HEK293 (cell line): ENCODE measurements around the gene WDR35.

Experiments
- ZBTB8A ChIP-seq: fragments of 450-650 bp; formaldehyde crosslinking; IDR thresholded peaks from 2 replicates; pipeline ENCODE4 v1.5.1; 2016; ENCODE audit warnings: missing biosample characterization, missing genetic modification characterization
- ZNF626 ChIP-seq: fragments of 450-650 bp; sonication (Bioruptor Pico); formaldehyde crosslinking; IDR thresholded peaks from 2 replicates; pipeline ENCODE4 v1.5.1; 2018; ENCODE audit warnings: missing biosample characterization, missing genetic modification characterization, inconsistent platforms
- TF ChIP-seq, protein P1 (sequence below): fragments of 450-650 bp; formaldehyde crosslinking; IDR thresholded peaks from 2 replicates; pipeline ENCODE4 v1.5.1; 2016; ENCODE audit warnings: missing biosample characterization, missing genetic modification characterization
- TF ChIP-seq, protein P2 (sequence below): fragments of 450-650 bp; formaldehyde crosslinking; IDR thresholded peaks from 2 replicates; pipeline ENCODE4 v1.5.1; 2016; ENCODE audit warnings: missing biosample characterization, missing genetic modification characterization
- TF ChIP-seq, protein P3 (sequence below): fragments of 450-650 bp; formaldehyde crosslinking; IDR thresholded peaks from 2 replicates; pipeline ENCODE4 v1.5.1; 2017; ENCODE audit warnings: missing biosample characterization, missing genetic modification characterization

DNA sequence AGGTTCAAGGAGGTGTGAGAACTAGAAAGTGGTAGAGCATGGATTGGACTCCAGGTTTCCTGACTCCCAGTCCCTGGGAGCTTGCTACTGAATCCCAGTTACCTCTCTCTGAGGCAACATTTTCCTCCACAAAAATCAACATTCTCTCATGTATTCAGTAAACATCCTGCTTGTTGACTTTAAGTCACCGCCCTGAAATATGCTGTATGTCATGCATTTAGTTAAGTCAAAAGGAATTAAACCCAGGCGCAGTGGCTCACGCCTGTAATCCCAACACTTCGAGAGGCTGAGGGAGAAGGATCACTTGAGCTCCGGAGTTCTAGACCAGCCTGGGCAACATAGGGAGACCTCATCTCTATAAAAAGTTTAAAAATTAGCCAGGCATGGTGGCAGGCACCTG is 18.8 kb upstream of the WDR35 start:
- TF ChIP-seq ZBTB8A (tag by site-specific recombination): no peak
- TF ChIP-seq, protein P1, sequence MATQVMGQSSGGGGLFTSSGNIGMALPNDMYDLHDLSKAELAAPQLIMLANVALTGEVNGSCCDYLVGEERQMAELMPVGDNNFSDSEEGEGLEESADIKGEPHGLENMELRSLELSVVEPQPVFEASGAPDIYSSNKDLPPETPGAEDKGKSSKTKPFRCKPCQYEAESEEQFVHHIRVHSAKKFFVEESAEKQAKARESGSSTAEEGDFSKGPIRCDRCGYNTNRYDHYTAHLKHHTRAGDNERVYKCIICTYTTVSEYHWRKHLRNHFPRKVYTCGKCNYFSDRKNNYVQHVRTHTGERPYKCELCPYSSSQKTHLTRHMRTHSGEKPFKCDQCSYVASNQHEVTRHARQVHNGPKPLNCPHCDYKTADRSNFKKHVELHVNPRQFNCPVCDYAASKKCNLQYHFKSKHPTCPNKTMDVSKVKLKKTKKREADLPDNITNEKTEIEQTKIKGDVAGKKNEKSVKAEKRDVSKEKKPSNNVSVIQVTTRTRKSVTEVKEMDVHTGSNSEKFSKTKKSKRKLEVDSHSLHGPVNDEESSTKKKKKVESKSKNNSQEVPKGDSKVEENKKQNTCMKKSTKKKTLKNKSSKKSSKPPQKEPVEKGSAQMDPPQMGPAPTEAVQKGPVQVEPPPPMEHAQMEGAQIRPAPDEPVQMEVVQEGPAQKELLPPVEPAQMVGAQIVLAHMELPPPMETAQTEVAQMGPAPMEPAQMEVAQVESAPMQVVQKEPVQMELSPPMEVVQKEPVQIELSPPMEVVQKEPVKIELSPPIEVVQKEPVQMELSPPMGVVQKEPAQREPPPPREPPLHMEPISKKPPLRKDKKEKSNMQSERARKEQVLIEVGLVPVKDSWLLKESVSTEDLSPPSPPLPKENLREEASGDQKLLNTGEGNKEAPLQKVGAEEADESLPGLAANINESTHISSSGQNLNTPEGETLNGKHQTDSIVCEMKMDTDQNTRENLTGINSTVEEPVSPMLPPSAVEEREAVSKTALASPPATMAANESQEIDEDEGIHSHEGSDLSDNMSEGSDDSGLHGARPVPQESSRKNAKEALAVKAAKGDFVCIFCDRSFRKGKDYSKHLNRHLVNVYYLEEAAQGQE (tag by site-specific recombination): no peak
- TF ChIP-seq, protein P2, sequence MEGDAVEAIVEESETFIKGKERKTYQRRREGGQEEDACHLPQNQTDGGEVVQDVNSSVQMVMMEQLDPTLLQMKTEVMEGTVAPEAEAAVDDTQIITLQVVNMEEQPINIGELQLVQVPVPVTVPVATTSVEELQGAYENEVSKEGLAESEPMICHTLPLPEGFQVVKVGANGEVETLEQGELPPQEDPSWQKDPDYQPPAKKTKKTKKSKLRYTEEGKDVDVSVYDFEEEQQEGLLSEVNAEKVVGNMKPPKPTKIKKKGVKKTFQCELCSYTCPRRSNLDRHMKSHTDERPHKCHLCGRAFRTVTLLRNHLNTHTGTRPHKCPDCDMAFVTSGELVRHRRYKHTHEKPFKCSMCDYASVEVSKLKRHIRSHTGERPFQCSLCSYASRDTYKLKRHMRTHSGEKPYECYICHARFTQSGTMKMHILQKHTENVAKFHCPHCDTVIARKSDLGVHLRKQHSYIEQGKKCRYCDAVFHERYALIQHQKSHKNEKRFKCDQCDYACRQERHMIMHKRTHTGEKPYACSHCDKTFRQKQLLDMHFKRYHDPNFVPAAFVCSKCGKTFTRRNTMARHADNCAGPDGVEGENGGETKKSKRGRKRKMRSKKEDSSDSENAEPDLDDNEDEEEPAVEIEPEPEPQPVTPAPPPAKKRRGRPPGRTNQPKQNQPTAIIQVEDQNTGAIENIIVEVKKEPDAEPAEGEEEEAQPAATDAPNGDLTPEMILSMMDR (tag by site-specific recombination): no peak
- no peak for TF ChIP-seq ZNF626
- TF ChIP-seq, protein P3, sequence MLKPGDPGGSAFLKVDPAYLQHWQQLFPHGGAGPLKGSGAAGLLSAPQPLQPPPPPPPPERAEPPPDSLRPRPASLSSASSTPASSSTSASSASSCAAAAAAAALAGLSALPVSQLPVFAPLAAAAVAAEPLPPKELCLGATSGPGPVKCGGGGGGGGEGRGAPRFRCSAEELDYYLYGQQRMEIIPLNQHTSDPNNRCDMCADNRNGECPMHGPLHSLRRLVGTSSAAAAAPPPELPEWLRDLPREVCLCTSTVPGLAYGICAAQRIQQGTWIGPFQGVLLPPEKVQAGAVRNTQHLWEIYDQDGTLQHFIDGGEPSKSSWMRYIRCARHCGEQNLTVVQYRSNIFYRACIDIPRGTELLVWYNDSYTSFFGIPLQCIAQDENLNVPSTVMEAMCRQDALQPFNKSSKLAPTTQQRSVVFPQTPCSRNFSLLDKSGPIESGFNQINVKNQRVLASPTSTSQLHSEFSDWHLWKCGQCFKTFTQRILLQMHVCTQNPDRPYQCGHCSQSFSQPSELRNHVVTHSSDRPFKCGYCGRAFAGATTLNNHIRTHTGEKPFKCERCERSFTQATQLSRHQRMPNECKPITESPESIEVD (tag by site-specific recombination): no peak
